Activated T-helper 17 cell treated with anti-CD3 and anti-CD28 coated beads, Interleukin-2, amount 50 U/mL, for 72 hours (primary cell): ENCODE results near the gene ECHS1. TPM values are rescaled to one million over a fixed set of nuclear protein-coding genes. Genes with fewer than 3 reads are reported as not detected.

Experiments
- ATAC-seq: fragments of 150-1000 bp; cut with Tn5 transposase; replicated peaks from 2 replicates; pipeline ENCODE4 v1.10.0; 2021; ENCODE audit warnings: mild to moderate bottlenecking, moderate library complexity
- H3K27ac Mint-ChIP-seq: one replicate; pipeline ENCODE4 v1.8.0; 2022; ENCODE audit warnings: mixed read lengths
- H3K27me3 Mint-ChIP-seq: one replicate; pipeline ENCODE4 v1.8.0; 2022; ENCODE audit warnings: mixed read lengths
- H3K36me3 Mint-ChIP-seq: one replicate; pipeline ENCODE4 v1.8.0; 2022; ENCODE audit warnings: low read depth, mild to moderate bottlenecking, mixed read lengths
- H3K4me1 Mint-ChIP-seq: one replicate; pipeline ENCODE4 v1.8.0; 2022; ENCODE audit warnings: mixed read lengths
- H3K4me3 Mint-ChIP-seq: one replicate; pipeline ENCODE4 v1.8.0; 2022; ENCODE audit warnings: mild to moderate bottlenecking, mixed read lengths
- H3K9me3 Mint-ChIP-seq: one replicate; pipeline ENCODE4 v1.8.0; 2022; ENCODE audit warnings: mixed read lengths
- total RNA-seq, 2 donors: library from RNA; stranded (reverse); gene quantifications; one replicate each; pipeline ENCODE4 v1.2.3, GENCODE V29; 2022

The ECHS1 gene
- total RNA-seq, 2 donors from 2014 or later, result 61.3 to 73.8 TPM

DNA sequence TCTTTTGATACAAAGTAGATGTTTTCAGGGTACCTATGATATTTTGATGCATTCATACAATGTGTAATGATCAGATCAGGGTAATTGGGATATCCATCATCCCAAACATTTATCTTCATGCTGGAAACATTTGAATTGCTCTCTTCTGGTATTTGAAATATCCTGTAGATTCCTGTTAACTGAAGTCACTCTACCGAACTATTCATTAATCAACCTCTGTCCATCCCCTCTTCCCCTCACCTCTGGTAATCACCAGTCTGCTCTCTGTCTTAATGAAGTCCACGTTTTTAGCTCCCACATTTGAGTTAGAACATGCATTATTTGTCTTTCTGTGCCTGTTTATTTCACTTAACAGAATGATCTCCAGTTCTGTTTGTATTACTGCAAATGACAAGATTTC is 32.1 kb upstream of the ECHS1 start:
- peak overlapping the region; percentile 2 for H3K27ac Mint-ChIP-seq
- H3K36me3 Mint-ChIP-seq, result peaks cover 97% of the 10 kb centered on the region
- no peak for ATAC-seq
- peak overlapping the region; percentile 19 for H3K4me3 Mint-ChIP-seq
- no peaks in the 10 kb centered on the region for H3K9me3 Mint-ChIP-seq
- H3K27me3 Mint-ChIP-seq, result no peaks in the 10 kb centered on the region
- peaks cover 29% of the 10 kb centered on the region for H3K4me1 Mint-ChIP-seq

DNA sequence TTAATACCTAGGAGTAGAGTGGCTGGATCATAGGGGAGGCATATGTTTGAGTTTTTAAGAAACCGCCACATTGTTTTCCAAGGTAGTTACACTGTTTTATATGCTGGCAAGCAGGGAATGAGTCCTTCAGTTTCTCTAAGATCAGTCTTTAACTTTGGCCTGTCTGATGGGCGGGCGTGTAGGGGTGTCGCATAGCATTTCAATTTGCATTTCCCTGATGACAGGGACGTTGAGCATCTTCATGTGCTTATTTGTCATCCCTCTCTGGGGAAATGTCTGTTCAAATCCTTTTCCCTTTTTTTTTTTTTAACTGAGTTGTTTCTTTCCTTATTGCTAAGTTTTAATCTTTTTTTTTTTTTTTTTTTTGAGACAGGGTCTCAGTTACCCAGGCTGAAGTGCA is 30.6 kb upstream of the ECHS1 start:
- Mint-ChIP-seq H3K4me3 (no peak overlapping the region), H3K4me1 (peaks cover 25% of the 10 kb centered on the region), H3K27me3 (no peaks in the 10 kb centered on the region), H3K9me3 (no peaks in the 10 kb centered on the region), H3K36me3 (peaks cover 97% of the 10 kb centered on the region), H3K27ac (no peak overlapping the region)
- no peak for ATAC-seq

DNA sequence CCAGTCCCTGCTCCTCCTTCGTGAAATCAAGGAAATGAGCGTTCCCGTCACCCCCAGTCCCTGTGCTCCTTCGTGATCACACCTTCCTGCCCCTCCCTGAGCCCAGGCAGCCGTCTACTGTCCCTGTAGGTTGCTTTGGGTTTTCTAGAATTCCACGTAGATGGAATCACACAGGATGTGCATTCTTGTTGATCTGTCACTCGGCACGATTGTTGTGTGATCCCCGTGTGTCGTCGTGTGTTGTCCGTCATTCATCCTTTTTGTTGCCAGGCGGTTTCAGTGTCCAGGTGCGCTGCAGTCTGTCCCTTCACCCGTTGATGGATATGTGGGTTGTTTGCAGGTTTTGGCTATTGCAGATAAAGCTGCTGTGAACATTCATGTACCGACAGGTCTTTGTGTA is 30.2 kb upstream of the ECHS1 start:
- Mint-ChIP-seq H3K27me3 (no peaks in the 10 kb centered on the region), H3K36me3 (peaks cover 97% of the 10 kb centered on the region), H3K27ac (no peak overlapping the region), H3K9me3 (no peaks in the 10 kb centered on the region), H3K4me3 (no peak overlapping the region), H3K4me1 (peaks cover 20% of the 10 kb centered on the region)
- ATAC-seq, result no peak

DNA sequence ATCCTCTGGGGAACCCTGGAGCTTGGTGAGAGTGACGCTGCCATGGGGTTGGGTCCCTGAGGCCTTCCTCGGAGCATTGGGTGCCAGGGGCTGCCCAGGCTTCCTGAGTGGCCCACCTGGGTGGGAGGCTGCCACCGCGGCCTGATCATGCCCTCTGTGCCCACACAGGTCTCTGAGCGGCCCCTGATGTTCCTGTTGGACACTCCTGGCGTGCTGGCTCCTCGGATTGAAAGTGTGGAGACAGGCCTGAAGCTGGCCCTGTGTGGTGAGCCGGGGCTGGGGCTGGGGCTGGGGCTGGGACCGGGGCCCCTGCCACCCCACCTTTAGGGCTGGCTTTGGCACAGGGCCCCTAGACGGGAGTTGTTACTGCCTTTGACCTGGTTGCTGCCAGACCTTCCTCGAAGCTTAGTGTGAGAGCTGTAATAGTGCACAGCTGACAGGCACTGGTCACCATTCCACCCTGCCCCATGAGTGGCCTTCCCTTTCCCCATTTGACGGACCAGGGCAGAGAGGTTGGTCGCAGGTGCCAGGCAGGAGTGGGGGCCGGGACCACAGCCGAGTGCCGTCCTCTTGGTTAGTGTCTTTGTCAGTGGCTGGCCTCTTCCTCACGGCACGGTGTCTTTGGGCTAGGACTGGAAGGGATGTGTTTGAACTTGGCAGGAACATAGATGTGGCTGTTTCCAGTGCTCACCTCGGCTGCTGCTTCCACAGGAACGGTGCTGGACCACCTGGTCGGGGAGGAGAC is 29.0 kb upstream of the ECHS1 start:
- Mint-ChIP-seq H3K4me1 (peaks cover 19% of the 10 kb centered on the region), H3K4me3 (no peak overlapping the region), H3K9me3 (no peaks in the 10 kb centered on the region), H3K27ac (peak overlapping the region; percentile 52), H3K36me3 (peaks cover 97% of the 10 kb centered on the region), H3K27me3 (no peaks in the 10 kb centered on the region)
- ATAC-seq, result no peak

DNA sequence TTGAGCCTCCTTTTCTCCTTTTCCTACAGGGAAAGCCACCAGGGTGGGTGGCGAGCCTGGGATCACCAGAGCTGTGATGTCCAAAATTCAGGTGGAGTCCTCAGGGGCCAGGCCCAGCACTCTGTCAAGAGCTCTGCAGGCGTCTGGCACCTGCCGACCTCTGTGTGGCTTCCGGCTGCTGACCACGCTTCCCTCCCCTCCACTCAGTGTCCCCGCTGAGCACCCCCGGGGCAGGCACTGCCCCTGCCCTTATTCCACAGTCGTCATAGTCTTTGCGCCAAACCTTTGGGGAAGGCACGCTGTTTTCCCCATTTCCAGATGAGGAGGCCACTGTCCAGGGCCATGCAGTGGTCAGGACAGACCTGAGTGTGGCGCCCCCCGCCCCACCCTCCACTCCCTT is 28.3 kb upstream of the ECHS1 start:
- Mint-ChIP-seq H3K36me3 (peaks cover 97% of the 10 kb centered on the region), H3K4me3 (peak overlapping the region; percentile 55), H3K9me3 (no peaks in the 10 kb centered on the region), H3K27me3 (no peaks in the 10 kb centered on the region), H3K4me1 (peaks cover 16% of the 10 kb centered on the region), H3K27ac (peak overlapping the region; percentile 29)
- no peak for ATAC-seq

DNA sequence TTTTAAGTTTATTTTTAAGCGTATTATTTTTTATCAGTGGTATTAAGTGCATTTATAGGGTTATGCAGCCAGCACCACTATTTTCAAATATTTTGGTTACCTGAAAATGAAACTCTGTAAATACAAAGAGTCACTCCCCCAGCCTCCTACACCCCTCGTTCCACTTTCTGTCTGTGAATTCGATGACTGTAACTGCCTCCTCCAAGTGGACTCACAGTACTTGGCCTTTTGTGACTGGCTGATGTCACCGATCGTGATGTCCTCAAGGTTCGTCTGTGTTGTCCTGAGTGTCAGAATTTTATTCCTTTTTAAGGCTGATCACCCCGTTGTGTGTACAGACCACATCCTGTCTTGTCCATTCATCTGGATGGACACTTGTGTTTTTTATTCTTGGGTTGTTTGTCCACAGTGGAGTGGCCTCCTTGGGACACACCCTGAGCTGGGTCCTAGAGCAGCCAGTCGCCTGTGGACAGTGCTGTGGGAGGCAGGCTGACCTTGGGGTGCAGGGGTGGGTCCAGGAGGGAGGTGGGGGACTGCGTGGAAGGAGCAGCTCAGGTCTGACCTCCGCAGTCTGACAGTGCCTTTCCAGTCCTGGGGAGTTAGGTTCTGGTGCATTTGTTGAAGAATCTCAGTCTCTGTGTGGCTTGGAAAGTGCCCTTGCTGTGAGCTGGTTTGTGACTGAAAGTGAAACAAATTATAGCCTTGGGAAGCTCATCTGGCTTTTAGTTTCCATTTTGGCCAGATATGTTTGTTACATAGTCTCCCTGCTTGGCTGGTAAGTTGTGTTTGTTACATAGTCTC is 27.7 kb upstream of the ECHS1 start:
- Mint-ChIP-seq H3K27ac (peak overlapping the region; percentile 29), H3K4me3 (peak overlapping the region; percentile 55), H3K27me3 (no peaks in the 10 kb centered on the region), H3K9me3 (no peaks in the 10 kb centered on the region), H3K36me3 (peaks cover 99% of the 10 kb centered on the region), H3K4me1 (peaks cover 12% of the 10 kb centered on the region)
- peak; percentile 78 for ATAC-seq

DNA sequence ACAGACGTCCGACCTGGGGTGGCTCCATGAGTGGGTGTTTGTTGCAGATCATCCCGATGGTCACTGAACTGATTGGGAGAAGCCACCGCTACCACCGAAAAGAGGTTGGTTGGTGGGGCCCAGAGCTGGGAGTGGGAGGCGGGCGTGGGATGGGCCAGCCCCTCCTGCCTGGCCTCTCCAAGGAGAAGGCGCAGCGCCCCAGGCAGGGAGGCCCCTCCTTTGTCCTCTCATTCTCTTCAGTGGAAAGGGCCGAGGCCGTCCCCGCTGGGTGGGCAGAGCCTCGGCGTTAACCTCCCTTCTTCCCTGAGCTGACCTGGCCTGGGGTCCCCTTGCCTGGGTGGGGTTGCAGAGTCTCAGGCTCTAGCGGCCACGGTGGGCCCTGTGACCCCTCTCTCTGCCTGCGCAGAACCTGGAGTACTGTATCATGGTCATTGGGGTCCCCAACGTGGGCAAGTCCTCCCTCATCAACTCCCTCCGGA is 26.0 kb upstream of the ECHS1 start:
- no peak overlapping the region for H3K4me3 Mint-ChIP-seq
- H3K27ac Mint-ChIP-seq, result no peak overlapping the region
- no peaks in the 10 kb centered on the region for H3K9me3 Mint-ChIP-seq
- peaks cover 7% of the 10 kb centered on the region for H3K4me1 Mint-ChIP-seq
- H3K36me3 Mint-ChIP-seq, result peaks cover 89% of the 10 kb centered on the region
- H3K27me3 Mint-ChIP-seq, result no peaks in the 10 kb centered on the region
- ATAC-seq, result no peak

DNA sequence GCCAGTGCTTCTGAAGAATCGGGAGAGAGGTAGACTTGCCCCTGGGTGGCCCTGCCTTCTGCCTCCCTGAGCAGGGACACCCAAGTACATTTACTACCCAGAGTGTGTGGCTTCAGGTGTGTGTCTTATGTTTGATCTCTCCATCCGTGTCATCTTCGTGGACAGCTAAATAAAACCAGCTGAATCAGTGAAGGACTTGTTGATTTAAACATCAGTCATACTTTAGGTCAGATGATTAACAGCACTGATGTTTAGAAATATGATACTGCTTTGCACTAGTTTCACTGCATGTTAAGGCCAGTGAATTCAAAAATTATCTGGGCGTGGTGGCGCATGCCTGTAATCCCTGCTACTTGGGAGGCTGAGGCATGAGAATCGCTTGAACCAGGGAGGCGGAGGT is 24.8 kb upstream of the ECHS1 start:
- H3K27ac Mint-ChIP-seq, result no peak overlapping the region
- no peak for ATAC-seq
- H3K4me3 Mint-ChIP-seq, result no peak overlapping the region
- peaks cover 7% of the 10 kb centered on the region for H3K4me1 Mint-ChIP-seq
- no peaks in the 10 kb centered on the region for H3K27me3 Mint-ChIP-seq
- H3K9me3 Mint-ChIP-seq, result no peaks in the 10 kb centered on the region
- H3K36me3 Mint-ChIP-seq, result peaks cover 77% of the 10 kb centered on the region

DNA sequence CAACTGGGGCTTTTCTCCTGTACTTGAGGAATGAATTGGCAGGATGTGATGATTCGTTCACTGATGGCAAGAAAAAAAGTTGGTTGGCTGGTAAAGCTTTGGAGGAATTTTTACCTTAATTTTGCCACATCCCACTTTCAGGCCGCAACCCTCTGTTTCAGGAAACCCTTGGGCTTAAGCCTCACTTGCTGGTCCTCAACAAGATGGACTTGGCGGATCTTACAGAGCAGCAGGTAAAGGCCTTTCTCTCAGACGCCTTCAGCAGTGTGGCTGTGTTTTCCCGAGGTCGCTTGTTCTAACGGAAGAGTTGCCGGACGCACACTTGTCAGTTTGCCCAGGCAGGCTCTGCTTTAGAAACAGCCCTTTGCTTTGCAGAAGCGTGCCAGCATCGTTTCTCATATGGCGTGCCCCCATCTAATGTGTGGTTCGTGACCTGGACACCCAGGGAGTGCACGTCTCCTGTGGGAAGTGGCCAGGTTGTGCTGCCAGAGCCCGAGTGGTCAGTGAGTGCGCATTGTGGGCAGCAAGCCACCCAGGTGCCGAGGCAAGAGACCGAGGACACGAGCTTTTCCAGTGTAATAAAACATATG is 23.0 kb upstream of the ECHS1 start:
- Mint-ChIP-seq H3K4me3 (peak overlapping the region; percentile 96), H3K36me3 (peaks cover 59% of the 10 kb centered on the region), H3K9me3 (no peaks in the 10 kb centered on the region), H3K27me3 (no peaks in the 10 kb centered on the region), H3K27ac (no peak overlapping the region), H3K4me1 (peaks cover 12% of the 10 kb centered on the region)
- ATAC-seq, result no peak

DNA sequence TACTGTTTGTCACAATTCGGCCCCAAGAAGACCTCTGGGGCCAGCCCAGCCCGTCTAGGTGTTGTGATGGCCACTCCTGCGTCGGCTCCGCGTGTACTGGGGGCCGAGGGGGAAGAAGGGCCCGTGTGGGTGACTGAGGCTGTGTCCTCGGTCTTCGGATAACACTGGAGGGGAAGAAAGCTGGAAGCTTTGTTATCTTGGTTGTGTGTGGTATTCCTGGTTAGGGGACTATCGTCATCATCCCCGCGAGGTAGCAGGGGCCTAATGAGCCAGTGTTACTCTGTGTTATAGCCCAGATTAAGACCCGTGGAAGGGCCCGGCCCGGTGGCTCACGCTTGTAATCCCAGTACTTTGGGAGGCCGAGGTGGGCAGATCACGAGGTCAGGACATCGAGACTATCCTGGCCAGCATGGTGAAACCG is 21.7 kb upstream of the ECHS1 start:
- H3K9me3 Mint-ChIP-seq, result no peaks in the 10 kb centered on the region
- H3K27me3 Mint-ChIP-seq, result no peaks in the 10 kb centered on the region
- H3K4me1 Mint-ChIP-seq, result peaks cover 23% of the 10 kb centered on the region
- peak overlapping the region; percentile 95 for H3K27ac Mint-ChIP-seq
- peaks cover 46% of the 10 kb centered on the region for H3K36me3 Mint-ChIP-seq
- no peak for ATAC-seq
- H3K4me3 Mint-ChIP-seq, result peak overlapping the region; percentile 96

DNA sequence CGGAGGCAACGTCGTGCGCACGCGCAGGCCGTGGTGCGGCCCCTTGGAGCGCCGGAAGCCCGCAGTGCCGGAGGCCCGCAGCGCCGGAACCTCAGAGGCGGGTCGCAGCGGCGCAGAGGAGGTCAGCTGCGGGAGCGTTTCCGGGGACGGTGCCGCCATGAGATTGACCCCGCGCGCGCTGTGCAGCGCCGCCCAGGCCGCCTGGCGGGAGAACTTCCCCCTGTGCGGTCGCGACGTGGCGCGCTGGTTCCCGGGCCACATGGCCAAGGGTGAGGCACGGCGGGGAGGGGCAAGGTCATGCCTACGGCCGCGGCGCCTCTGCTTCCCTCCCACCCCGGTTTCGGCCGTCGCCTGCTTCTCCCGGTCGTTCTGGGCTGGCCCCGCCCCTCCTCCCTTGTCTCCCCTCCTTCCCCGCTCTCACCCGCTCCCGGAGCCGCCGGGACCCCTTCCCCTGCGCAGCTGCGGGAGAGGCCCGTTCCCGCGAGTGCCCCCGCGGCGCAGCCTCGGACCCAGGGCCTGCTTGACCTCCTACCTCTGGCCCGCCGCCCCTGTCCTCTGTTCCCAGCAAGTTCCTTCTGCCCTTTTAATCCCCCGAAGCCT is 21.0 kb upstream of the ECHS1 start, which contains the start of gene MTG1:
MTG1 (plus strand) TSS at position 94 of the 600 bp plus-strand sequence; CDS start at position 158, 64 bp downstream.
- Mint-ChIP-seq H3K4me1 (peaks cover 25% of the 10 kb centered on the region), H3K36me3 (peaks cover 40% of the 10 kb centered on the region), H3K4me3 (peak within 1 kb of the TSS; percentile 96), H3K27ac (peak within 1 kb of the TSS; percentile 95), H3K9me3 (no peaks in the 10 kb centered on the region), H3K27me3 (no peaks in the 10 kb centered on the region)
- ATAC-seq, result peak; percentile 75

DNA sequence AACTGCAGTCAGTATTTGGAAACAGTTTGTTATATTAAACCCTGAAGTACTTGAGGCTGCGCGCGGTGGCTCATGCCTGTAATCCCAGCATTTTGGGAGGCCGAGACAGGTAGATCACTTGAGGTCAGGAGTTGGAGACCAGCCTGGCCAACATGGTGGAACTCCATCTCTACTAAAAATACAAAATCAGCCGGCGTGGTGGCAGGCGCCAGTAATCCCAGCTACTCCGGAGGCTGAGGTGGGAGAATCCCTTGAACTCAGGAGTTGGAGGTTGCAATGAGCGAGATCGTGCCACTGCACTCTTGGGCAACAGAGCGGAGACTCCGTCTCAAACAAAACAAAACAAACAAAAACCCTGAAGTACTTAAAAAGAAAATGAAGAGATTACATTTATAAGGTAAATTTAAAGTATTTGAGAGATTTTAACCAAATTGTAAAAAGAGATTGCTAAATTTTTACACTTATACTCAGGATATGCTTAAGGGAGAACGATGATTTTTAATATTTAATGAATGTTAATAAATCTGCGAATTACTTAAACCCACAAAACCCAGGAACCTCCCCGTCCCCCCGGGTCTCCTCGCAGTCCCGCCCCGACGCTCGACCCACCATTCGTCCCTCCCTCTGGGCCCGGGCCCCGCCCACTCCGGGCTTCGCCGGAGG is 20.4 kb upstream of the ECHS1 start:
- H3K4me3 Mint-ChIP-seq, result peak overlapping the region; percentile 96
- H3K4me1 Mint-ChIP-seq, result peaks cover 31% of the 10 kb centered on the region
- no peaks in the 10 kb centered on the region for H3K27me3 Mint-ChIP-seq
- H3K9me3 Mint-ChIP-seq, result no peaks in the 10 kb centered on the region
- ATAC-seq, result no peak
- H3K27ac Mint-ChIP-seq, result peak overlapping the region; percentile 84
- H3K36me3 Mint-ChIP-seq, result peaks cover 33% of the 10 kb centered on the region

DNA sequence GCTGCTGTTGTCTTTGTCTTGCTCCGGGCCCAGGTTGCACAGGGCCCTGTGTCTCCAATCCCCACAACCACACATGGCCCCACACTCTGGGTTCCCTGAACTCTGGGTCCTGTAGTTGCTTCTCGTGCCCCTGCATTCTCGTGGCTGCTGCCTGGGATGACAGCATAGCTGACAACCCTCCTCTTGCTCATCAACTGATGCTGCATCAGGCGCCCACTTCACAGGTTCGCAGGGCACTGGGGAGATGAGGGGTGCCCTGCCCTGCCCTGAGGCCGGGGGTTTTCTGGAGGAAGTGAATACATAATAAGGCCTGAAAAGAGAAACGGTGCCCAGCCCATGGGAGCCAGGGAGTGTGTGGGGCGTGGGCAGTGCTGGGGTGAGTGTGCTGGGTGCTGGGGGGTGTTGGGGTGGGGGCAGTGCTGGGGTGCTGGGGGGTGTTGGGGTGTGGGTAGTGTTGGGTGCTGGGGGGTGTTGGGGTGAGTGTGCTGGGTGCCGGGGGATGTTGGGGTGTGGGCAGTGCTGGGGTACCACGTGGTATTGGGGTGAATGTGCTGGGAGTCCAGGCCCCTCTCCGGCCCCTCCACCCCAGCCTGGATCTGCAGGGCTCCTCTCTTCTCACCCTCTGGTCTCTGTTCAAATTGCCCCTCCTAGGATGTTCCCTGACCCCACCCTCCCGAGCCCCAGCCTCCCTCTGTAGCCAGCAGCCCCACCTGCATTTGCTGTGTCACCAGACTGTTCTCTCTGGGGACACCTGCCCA is 18.8 kb upstream of the ECHS1 start:
- no peak for ATAC-seq
- Mint-ChIP-seq H3K36me3 (peaks cover 17% of the 10 kb centered on the region), H3K4me3 (peak overlapping the region; percentile 87), H3K27me3 (no peaks in the 10 kb centered on the region), H3K4me1 (peaks cover 31% of the 10 kb centered on the region), H3K9me3 (no peaks in the 10 kb centered on the region), H3K27ac (peak overlapping the region; percentile 89)
